Adipocyte (in vitro differentiated cells): ENCODE measurements around the gene REEP3.

Experiments used
- DNase-seq: peaks from one replicate; pipeline ENCODE4 v3.0.0-alpha.2; 2015; ENCODE audit warnings: low read depth
- H3K27me3 ChIP-seq: replicated peaks from 2 replicates; pipeline ENCODE4 v1.7.0; 2013; ENCODE audit warnings: mild to moderate bottlenecking, low read length, moderate library complexity; ENCODE audit not compliant: control insufficient read depth, insufficient read depth
- H3K36me3 ChIP-seq: 2 replicates; pipeline ENCODE4 v1.7.0; 2013; ENCODE audit warnings: low read length, mild to moderate bottlenecking, moderate library complexity; ENCODE audit not compliant: control insufficient read depth, insufficient read depth, severe bottlenecking
- H3K4me1 ChIP-seq: 2 replicates; pipeline ENCODE4 v1.7.0; 2013; ENCODE audit warnings: mild to moderate bottlenecking, low read length, moderate library complexity; ENCODE audit not compliant: control insufficient read depth, insufficient read depth
- H3K4me3 ChIP-seq: 2 replicates; pipeline ENCODE4 v1.7.0; 2013; ENCODE audit warnings: mild to moderate bottlenecking, low read length, moderate library complexity
- H3K9ac ChIP-seq: 2 replicates; pipeline ENCODE4 v1.7.0; 2013; ENCODE audit warnings: mild to moderate bottlenecking, low read length, moderate library complexity
- H3K9me3 ChIP-seq: 2 replicates; pipeline ENCODE4 v1.7.0; 2013; ENCODE audit warnings: mild to moderate bottlenecking, low read length, moderate library complexity; ENCODE audit not compliant: control insufficient read depth

REEP3 gene

GRCh38 chr10:63515002-63515763, 6.0 kb upstream of the REEP3 start:
- peak overlapping the region; percentile 51 for H3K4me3 ChIP-seq
- peak; percentile 73 for DNase-seq
- H3K4me1 ChIP-seq: peaks cover 39% of the 10 kb centered on the region
- peak overlapping the region; percentile 49 for H3K9ac ChIP-seq
- H3K36me3 ChIP-seq: no peaks in the 10 kb centered on the region
- no peaks in the 10 kb centered on the region for H3K9me3 ChIP-seq
- H3K27me3 ChIP-seq: no peaks in the 10 kb centered on the region

GRCh38 chr10:63516207-63516606, 5.0 kb upstream of the REEP3 start:
- H3K9me3 ChIP-seq: no peaks in the 10 kb centered on the region

GRCh38 chr10:63518690-63519288, 2.4 kb upstream of the REEP3 start:
- no peak overlapping the region for H3K4me3 ChIP-seq
- H3K4me1 ChIP-seq: peaks cover 47% of the 10 kb centered on the region
- no peak overlapping the region for H3K9ac ChIP-seq
- no peak for DNase-seq
- H3K36me3 ChIP-seq: no peaks in the 10 kb centered on the region
- no peaks in the 10 kb centered on the region for H3K9me3 ChIP-seq
- no peaks in the 10 kb centered on the region for H3K27me3 ChIP-seq

More at GRCh38 chr10:63516207-63516606, 5.0 kb upstream of the REEP3 start:
- H3K9ac ChIP-seq: peak overlapping the region; percentile 49
- no peak for DNase-seq
- H3K4me3 ChIP-seq: no peak overlapping the region
- no peaks in the 10 kb centered on the region for H3K36me3 ChIP-seq
- peaks cover 47% of the 10 kb centered on the region for H3K4me1 ChIP-seq
- H3K27me3 ChIP-seq: no peaks in the 10 kb centered on the region

GRCh38 chr10:63521416-63522276, 445 bp downstream of the REEP3 start:
- no peaks in the 10 kb centered on the region for H3K27me3 ChIP-seq
- peak overlapping the region; percentile 85 for H3K4me3 ChIP-seq
- H3K9ac ChIP-seq: peak overlapping the region; percentile 98
- H3K4me1 ChIP-seq: peaks cover 28% of the 10 kb centered on the region
- no peaks in the 10 kb centered on the region for H3K9me3 ChIP-seq
- DNase-seq: peak; percentile 89
- no peaks in the 10 kb centered on the region for H3K36me3 ChIP-seq

GRCh38 chr10:63522277-63522687, 1.1 kb downstream of the REEP3 start:
- no peak for DNase-seq
- Histone ChIP-seq H3K4me1 (peaks cover 23% of the 10 kb centered on the region), H3K36me3 (no peaks in the 10 kb centered on the region), H3K27me3 (no peaks in the 10 kb centered on the region), H3K9ac (peak overlapping the region; percentile 98), H3K9me3 (no peaks in the 10 kb centered on the region), H3K4me3 (peak overlapping the region; percentile 85)

GRCh38 chr10:63522995-63523394, 1.8 kb downstream of the REEP3 start:
- no peaks in the 10 kb centered on the region for H3K36me3 ChIP-seq
- peak overlapping the region; percentile 98 for H3K9ac ChIP-seq
- H3K4me1 ChIP-seq: peaks cover 20% of the 10 kb centered on the region
- H3K4me3 ChIP-seq: peak overlapping the region; percentile 85
- no peaks in the 10 kb centered on the region for H3K27me3 ChIP-seq
- no peak for DNase-seq
- no peaks in the 10 kb centered on the region for H3K9me3 ChIP-seq

- H3K4me3 ChIP-seq: no peak overlapping the region
- peaks cover 19% of the 10 kb centered on the region for H3K4me1 ChIP-seq
- no peaks in the 10 kb centered on the region for H3K27me3 ChIP-seq
- no peak overlapping the region for H3K9ac ChIP-seq
- peaks cover 6% of the 10 kb centered on the region for H3K36me3 ChIP-seq
- DNase-seq: no peak
- H3K9me3 ChIP-seq: no peaks in the 10 kb centered on the region
Measured at GRCh38 chr10:63525021-63525420, 3.8 kb downstream of the REEP3 start.

- H3K9ac ChIP-seq: no peak overlapping the region
- no peaks in the 10 kb centered on the region for H3K27me3 ChIP-seq
- H3K4me3 ChIP-seq: no peak overlapping the region
- no peak for DNase-seq
- H3K36me3 ChIP-seq: peaks cover 6% of the 10 kb centered on the region
- no peaks in the 10 kb centered on the region for H3K9me3 ChIP-seq
- H3K4me1 ChIP-seq: peaks cover 8% of the 10 kb centered on the region
Measured at GRCh38 chr10:63527401-63527800, 6.2 kb downstream of the REEP3 start.

- Histone ChIP-seq H3K27me3 (no peaks in the 10 kb centered on the region), H3K36me3 (peaks cover 6% of the 10 kb centered on the region), H3K9me3 (no peaks in the 10 kb centered on the region), H3K9ac (no peak overlapping the region), H3K4me3 (no peak overlapping the region), H3K4me1 (peaks cover under 1% of the 10 kb centered on the region)
- DNase-seq: no peak
Measured at GRCh38 chr10:63528084-63528744, 7.0 kb downstream of the REEP3 start.

- Histone ChIP-seq H3K27me3 (no peaks in the 10 kb centered on the region), H3K9ac (no peak overlapping the region), H3K4me1 (no peaks in the 10 kb centered on the region), H3K4me3 (no peak overlapping the region), H3K36me3 (peaks cover 6% of the 10 kb centered on the region), H3K9me3 (no peaks in the 10 kb centered on the region)
- DNase-seq: no peak
Measured at GRCh38 chr10:63530409-63530808, 9.2 kb downstream of the REEP3 start.

GRCh38 chr10:63534723-63535122, 13.5 kb downstream of the REEP3 start:
- DNase-seq: no peak
- Histone ChIP-seq H3K9me3 (no peaks in the 10 kb centered on the region), H3K4me3 (no peak overlapping the region), H3K9ac (no peak overlapping the region), H3K36me3 (no peaks in the 10 kb centered on the region), H3K27me3 (no peaks in the 10 kb centered on the region), H3K4me1 (peaks cover 2% of the 10 kb centered on the region)
